Ecto neural progenitor cell (in vitro differentiated cells): ENCODE measurements around the gene TRIP10.
"Not testable (repeated sequence)": the region's sequence is repeated elsewhere in the genome, so short reads cannot be mapped to it uniquely, and the experiment has no call there.

ENCODE experiments used
- DNase-seq: peaks from one replicate; pipeline ENCODE4 v3.0.0-alpha.2; 2018; ENCODE audit warnings: low spot score

The TRIP10 gene

GRCh38 chr19:6794686-6795431 lies 55.4 kb downstream of the TRIP10 start:
- DNase-seq = no peak

GRCh38 chr19:6796278-6796677 lies 56.8 kb downstream of the TRIP10 start:
- DNase-seq = no peak

DNA sequence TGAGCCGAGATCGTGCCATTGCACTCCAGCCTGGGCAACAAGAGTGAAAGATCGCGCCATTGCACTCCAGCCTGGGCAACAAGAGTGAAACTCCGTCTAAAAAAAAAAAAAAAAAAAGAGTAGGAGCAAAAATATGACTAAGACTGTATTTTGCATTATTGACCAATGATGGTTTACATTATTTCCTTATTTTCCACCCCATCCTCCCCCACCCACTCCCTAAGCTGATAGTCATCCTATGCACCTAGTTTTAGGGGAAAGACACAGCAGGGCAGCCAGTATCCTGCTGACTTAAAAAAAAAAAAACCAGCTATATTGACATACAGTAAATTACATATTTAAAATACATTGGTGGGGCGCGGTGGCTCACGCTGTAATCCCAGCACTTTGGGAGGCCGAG lies 58.2 kb downstream of the TRIP10 start:
- DNase-seq = no peak

DNA sequence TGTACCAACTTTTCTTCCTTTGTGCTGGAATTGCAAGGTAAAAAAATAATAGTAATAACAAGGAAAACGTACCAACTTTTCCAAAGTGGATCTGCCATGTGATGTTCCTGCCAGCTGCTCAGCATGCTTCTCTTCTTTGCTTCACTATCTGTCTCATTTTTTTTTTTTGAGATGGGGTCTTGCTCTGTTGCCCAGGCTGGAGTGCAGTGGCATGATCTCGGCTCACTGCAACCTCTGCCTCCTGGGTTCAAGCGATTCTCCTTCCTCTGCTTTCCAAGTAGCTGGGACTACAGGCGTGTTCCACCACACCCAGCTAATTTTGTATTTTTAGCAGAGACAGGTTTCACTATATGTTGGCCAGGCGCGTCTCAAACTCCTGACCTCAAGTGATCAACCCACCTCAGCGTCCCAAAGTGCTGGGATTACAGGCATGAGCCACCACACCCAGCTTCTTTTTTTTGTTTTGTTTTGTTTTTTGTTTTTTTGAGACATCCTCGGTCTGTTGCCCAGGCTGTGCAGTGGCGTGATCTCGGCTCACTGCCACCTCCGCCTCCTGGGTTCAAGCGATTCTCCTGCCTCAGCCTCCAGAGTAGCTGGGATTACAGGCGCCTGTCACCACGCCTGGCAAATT lies 60.8 kb downstream of the TRIP10 start:
- DNase-seq = not testable (repeated sequence)

DNA sequence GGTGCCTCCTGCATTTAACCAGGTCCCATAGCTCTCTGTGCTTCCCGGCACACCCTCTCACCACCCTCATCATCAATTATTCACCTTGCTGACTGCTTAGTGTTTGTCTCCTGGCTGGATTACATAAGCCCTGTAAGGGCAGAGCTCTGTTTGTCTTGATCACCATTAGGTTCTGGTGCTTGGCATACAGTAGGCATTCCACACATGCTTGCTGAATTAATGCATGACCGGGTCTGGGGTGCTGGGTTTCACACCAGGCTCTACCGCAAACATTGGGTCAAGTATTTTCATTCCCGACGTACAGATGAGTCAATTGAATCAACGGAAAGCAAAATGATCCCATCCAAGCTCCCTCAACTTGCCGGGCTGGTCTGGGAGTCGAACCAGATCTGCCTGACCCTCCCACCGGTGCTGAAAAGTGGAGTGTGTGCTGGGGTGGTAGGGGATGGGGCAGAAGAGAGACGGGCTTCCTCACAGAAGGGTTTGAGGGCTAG lies 61.6 kb downstream of the TRIP10 start:
- DNase-seq = no peak
